Activated naive CD4-positive, alpha-beta T cell treated with anti-CD3 and anti-CD28 coated beads for 36 hours (primary cell): ENCODE data around the gene ZNF792. TPM values are rescaled to one million over a fixed set of nuclear protein-coding genes. Genes with fewer than 3 reads are reported as not detected.
"Not testable (repeated sequence)": the region's sequence is repeated elsewhere in the genome, so short reads cannot be mapped to it uniquely, and the experiment has no call there.

Experiments
- CTCF ChIA-PET: fragments of 350-600 bp; sonication (Branson Sonifier 250); formaldehyde crosslinking; loops from one replicate; lab custom pipeline; 2021; ENCODE audit warnings: antibody characterized with exemption; lab: Charles Lee
- DNase-seq: peaks from one replicate; pipeline ENCODE4 v3.0.0-alpha.2; 2020
- H3K27ac Mint-ChIP-seq: one replicate; pipeline ENCODE4 v1.8.0; 2021; ENCODE audit warnings: mild to moderate bottlenecking, mixed read lengths
- H3K27me3 Mint-ChIP-seq: one replicate; pipeline ENCODE4 v1.8.0; 2021; ENCODE audit warnings: low read depth, mixed read lengths
- H3K36me3 Mint-ChIP-seq: one replicate; pipeline ENCODE4 v1.8.0; 2021; ENCODE audit warnings: low read depth, mixed read lengths
- H3K4me1 Mint-ChIP-seq: one replicate; pipeline ENCODE4 v1.8.0; 2021; ENCODE audit warnings: low read depth, mixed read lengths
- H3K4me3 Mint-ChIP-seq: one replicate; pipeline ENCODE4 v1.8.0; 2021; ENCODE audit warnings: mild to moderate bottlenecking, moderate library complexity, mixed read lengths
- H3K9me3 Mint-ChIP-seq: one replicate; pipeline ENCODE4 v1.8.0; 2021; ENCODE audit warnings: mixed read lengths
- intact Hi-C: fragments of 100-400 bp; cut with micrococcal nuclease; formaldehyde crosslinking; loops from one replicate; pipeline ENCODE4 v1.15.1; 2023
- total RNA-seq, 2 experiments: library from RNA; stranded (reverse); gene quantifications; one replicate each; pipeline ENCODE4 v1.2.3, GENCODE V29; 2021

The ZNF792 gene
- total RNA-seq, 2 experiments from 2014 or later: 3.1 to 3.5 TPM

DNA sequence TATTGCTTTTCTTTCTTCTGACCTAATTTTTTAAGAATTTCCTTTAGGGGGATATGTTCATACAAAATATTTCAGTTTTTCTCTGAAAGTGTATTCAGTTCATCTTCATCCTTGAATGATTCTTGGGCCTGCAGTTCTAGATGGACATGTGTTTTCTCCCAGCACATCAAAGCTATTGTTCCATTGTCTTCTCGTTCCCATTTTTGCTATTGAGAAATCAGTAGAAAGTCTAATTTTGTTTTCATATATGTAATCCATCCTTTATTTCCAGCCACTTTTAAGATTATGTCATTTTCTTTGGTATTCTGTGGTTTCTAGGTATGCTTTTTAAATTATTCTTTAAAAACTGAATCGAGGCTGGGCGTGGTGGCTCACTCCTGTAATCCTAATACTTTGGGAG is 20.3 kb upstream of the ZNF792 start:
- CTCF ChIA-PET: interaction anchor here (1.0 to 2.7 kb wide), 2 partner anchors 11 to 28 kb away, joined by 5 to 17 read pairs; no protein-coding TSS in a partner anchor
- no peaks in the 10 kb centered on the region for H3K27me3 Mint-ChIP-seq

DNA sequence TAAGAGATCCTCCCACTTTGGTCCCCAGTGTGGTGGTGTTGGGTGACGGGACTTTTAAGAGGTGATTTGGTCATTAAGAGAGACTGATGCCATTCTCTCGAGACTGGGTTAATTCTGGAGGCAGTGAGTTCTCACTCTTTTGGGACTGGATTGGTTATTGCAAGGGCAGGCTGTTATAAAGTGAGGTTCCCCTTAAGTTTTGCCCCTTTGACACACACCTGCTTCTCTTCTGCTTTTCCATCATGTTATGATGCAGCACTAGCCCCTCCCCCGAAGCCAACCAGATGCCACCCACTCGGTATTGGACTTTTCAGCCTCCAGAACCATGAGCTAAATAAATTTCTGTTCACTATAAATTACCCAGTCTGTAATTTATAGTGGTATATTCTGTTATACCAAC is 19.8 kb upstream of the ZNF792 start:
- no peak for DNase-seq
- Mint-ChIP-seq H3K36me3 (no peaks in the 10 kb centered on the region), H3K4me3 (no peak overlapping the region), H3K27ac (no peak overlapping the region), H3K9me3 (no peaks in the 10 kb centered on the region), H3K4me1 (peaks cover 18% of the 10 kb centered on the region), H3K27me3 (no peaks in the 10 kb centered on the region)
- intact Hi-C loops: loop anchor here (2.0 kb wide), 1 partner anchor 15 kb away; no protein-coding TSS in a partner anchor
- CTCF ChIA-PET: interaction anchor here (0.7 to 1.0 kb wide), 2 partner anchors 29 to 158 kb away, joined by 4 to 5 read pairs; no protein-coding TSS in a partner anchor

More for the DNA sequence above, 20.3 kb upstream of the ZNF792 start:
- no peak for DNase-seq
- H3K4me1 Mint-ChIP-seq: peaks cover 23% of the 10 kb centered on the region
- no peaks in the 10 kb centered on the region for H3K36me3 Mint-ChIP-seq
- H3K27ac Mint-ChIP-seq: no peak overlapping the region
- no peaks in the 10 kb centered on the region for H3K9me3 Mint-ChIP-seq
- intact Hi-C loops: loop anchor here (2.0 kb wide), 1 partner anchor 15 kb away; no protein-coding TSS in a partner anchor
- no peak overlapping the region for H3K4me3 Mint-ChIP-seq

GRCh38 chr19:34982275-34982674 is 18.2 kb upstream of the ZNF792 start:
- Mint-ChIP-seq H3K4me1 (peaks cover 11% of the 10 kb centered on the region), H3K4me3 (no peak overlapping the region), H3K27me3 (no peaks in the 10 kb centered on the region), H3K9me3 (no peaks in the 10 kb centered on the region), H3K27ac (no peak overlapping the region), H3K36me3 (no peaks in the 10 kb centered on the region)
- CTCF ChIA-PET: interaction anchor here (1.0 to 1.7 kb wide), 2 partner anchors 10 to 31 kb away, joined by 4 read pairs; no protein-coding TSS in a partner anchor
- DNase-seq: no peak
- intact Hi-C loops: no loop called here

DNA sequence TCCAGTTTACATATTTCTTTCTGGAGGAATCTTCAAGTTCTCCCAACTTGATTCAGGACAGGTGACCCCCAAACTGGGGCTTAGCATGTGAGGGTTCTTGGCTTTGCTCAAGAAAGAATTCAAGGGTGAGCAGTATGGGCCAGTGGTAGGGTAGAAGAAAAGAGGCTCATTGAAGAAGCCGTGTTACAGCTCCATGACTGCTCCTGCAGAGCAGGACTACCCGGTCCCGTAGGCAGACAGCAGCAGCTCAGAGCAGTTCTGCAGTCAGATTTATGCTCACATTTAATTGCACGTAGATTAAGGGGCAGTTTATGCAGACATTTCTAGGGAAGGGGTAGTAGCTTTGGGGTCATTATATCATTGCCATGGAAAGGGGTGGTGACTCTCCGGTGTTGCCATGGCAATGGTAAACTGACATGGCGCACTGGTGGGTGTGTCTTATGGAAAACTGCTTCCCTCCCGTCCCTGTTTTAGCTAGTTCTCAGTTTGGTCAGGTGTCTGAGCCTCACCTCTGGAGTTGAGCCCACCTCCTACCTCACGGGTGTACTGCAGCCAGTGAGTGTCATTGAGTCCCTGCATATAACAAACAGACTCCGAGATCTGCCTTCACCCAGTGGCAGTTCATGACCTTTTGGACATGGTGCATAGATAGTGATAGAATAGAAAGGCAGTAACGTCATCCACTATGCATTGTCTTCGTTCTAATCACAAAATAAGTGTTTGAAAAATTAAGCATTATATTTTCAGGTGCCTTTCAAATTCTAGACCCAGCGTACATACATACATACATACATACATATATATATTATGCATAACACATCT is 16.0 kb upstream of the ZNF792 start:
- Mint-ChIP-seq H3K27me3 (no peaks in the 10 kb centered on the region), H3K27ac (no peak overlapping the region), H3K4me3 (no peak overlapping the region), H3K36me3 (no peaks in the 10 kb centered on the region), H3K4me1 (peaks cover 6% of the 10 kb centered on the region), H3K9me3 (peaks cover 9% of the 10 kb centered on the region)
- DNase-seq: no peak
- intact Hi-C loops: no loop called here
- CTCF ChIA-PET: interaction anchor here (0.6 to 1.6 kb wide), 2 partner anchors 32 to 33 kb away, joined by 3 to 4 read pairs; no protein-coding TSS in a partner anchor

DNA sequence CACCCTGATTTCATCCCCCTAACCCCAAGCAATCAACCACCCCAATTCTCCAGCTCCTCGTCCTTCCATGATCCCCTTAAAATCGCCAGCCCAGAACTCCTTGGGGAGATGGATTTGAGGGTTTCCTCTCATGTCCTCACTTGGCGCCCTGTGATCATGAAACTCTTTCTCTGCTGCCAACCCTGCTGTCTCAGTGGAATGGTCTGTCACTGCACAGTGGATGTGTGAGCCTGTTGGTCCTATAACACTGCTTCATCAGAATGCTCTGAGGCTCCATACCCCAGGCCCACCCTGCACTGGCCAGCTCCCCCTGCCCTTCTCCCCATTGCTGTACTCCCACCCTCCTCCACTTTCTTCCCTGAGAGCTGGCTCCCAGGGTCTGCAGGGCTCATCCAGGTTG is 12.6 kb upstream of the ZNF792 start:
- Mint-ChIP-seq H3K36me3 (no peaks in the 10 kb centered on the region), H3K4me1 (peaks cover 24% of the 10 kb centered on the region), H3K27me3 (no peaks in the 10 kb centered on the region), H3K9me3 (peaks cover 9% of the 10 kb centered on the region), H3K4me3 (no peak overlapping the region), H3K27ac (no peak overlapping the region)
- CTCF ChIA-PET: interaction anchor here (1.2 kb wide), 1 partner anchor 36 kb away, joined by 3 read pairs; no protein-coding TSS in a partner anchor
- no peak for DNase-seq
- intact Hi-C loops: no loop called here

DNA sequence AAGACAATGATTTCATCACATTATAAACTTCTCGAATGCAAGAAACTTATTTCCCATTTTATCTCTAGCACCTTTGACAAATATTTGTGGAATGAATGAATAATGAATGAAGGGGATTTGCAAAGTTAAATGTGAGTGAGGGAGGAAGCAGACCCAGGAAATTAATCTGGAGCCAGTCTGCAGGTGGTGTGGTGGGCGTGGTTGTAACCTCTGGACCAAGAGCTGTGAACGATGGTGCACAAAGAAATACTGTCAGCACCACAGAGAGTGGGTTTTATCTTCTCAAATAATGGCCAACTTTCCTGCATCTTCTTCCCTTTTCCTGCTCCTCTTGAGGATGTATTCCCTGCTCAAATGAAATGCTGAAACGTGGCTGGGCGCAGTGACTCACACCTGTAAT is 11.0 kb upstream of the ZNF792 start:
- no peak for DNase-seq
- Mint-ChIP-seq H3K27ac (no peak overlapping the region), H3K4me3 (no peak overlapping the region), H3K9me3 (peaks cover 9% of the 10 kb centered on the region), H3K36me3 (no peaks in the 10 kb centered on the region), H3K27me3 (no peaks in the 10 kb centered on the region), H3K4me1 (peaks cover 24% of the 10 kb centered on the region)
- intact Hi-C loops: no loop called here
- CTCF ChIA-PET: interaction anchor here (2.8 to 9.0 kb wide), 2 partner anchors 28 to 38 kb away, joined by 25 to 110 read pairs; no protein-coding TSS in a partner anchor

- Mint-ChIP-seq H3K4me1 (peaks cover 24% of the 10 kb centered on the region), H3K4me3 (no peak overlapping the region), H3K36me3 (no peaks in the 10 kb centered on the region)
Measured at GRCh38 chr19:34974646-34975045, 10.6 kb upstream of the ZNF792 start.

DNA sequence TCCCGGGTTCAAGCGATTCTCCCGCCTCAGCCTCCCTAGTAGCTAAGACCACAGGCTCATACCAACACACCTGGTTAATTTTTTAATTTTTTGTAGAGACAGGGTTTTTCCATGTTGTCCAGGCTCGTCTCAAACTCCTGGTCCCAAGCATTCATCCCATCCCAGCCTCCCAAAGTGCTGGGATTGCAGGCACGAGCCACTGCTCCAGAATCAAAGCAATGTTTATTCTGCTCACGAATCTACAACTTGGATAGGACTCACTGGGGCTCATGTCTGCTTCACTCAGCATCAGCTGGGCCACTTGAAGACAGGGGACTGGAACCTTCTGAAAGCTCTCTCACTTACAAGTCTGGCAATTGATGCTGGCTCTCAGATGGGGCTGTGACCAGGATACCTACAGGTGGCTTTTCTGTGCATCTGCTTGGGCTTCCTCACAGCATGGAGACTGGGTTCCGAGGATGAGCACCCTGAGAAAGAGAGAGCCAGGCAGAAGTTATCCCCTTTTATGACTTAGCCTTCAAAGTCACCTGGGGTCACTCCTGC is 8.2 kb upstream of the ZNF792 start:
- Mint-ChIP-seq H3K27me3 (no peaks in the 10 kb centered on the region), H3K27ac (no peak overlapping the region), H3K36me3 (peaks cover 7% of the 10 kb centered on the region), H3K4me3 (no peak overlapping the region), H3K9me3 (peaks cover 25% of the 10 kb centered on the region), H3K4me1 (peaks cover 24% of the 10 kb centered on the region)
- CTCF ChIA-PET: interaction anchor here (0.7 to 9.0 kb wide), 17 partner anchors 10 to 153 kb away, joined by 3 to 110 read pairs (median 4); partner anchors contain the start of gene ZNF30
- intact Hi-C loops: loop anchor here (2.0 kb wide), 1 partner anchor 169 kb away; no protein-coding TSS in a partner anchor
- DNase-seq: no peak

More at GRCh38 chr19:34974646-34975045, 10.6 kb upstream of the ZNF792 start:
- CTCF ChIA-PET: interaction anchor here (1.0 to 9.0 kb wide), 4 partner anchors 11 to 47 kb away, joined by 3 to 110 read pairs (median 14); no protein-coding TSS in a partner anchor
- intact Hi-C loops: no loop called here
- Mint-ChIP-seq H3K27ac (no peak overlapping the region), H3K27me3 (no peaks in the 10 kb centered on the region), H3K9me3 (peaks cover 9% of the 10 kb centered on the region)
- no peak for DNase-seq

GRCh38 chr19:34970185-34970780 is 6.3 kb upstream of the ZNF792 start:
- CTCF ChIA-PET: interaction anchor here (1.6 to 9.0 kb wide), 2 partner anchors 43 to 51 kb away, joined by 4 to 110 read pairs; no protein-coding TSS in a partner anchor
- H3K36me3 Mint-ChIP-seq, H3K4me3 Mint-ChIP-seq, intact Hi-C loops, H3K27ac Mint-ChIP-seq, H3K27me3 Mint-ChIP-seq, DNase-seq: not testable (repeated sequence)
- H3K9me3 Mint-ChIP-seq: peaks cover 28% of the 10 kb centered on the region
- H3K4me1 Mint-ChIP-seq: peaks cover 22% of the 10 kb centered on the region

DNA sequence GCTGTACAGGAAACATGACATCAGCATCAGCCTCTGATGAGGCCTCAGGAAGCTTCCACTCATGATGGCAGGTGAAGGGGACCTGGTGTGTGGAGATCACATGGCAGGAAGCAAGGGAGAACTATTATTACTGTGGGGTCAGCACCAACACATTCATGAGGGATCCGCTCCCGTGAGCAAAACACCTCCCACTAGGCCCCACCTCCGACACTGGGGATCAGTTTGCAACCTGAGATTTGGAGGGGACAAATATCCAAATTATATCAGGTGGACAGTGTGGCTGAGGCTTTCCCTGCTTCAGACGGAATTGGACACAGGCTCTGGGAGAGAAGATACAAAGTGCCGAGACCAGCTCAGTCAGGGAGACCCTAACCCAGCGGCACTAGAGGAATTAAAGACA is 5.7 kb upstream of the ZNF792 start:
- Mint-ChIP-seq H3K27ac (no peak overlapping the region), H3K9me3 (peaks cover 28% of the 10 kb centered on the region), H3K36me3 (peaks cover 7% of the 10 kb centered on the region), H3K27me3 (no peaks in the 10 kb centered on the region), H3K4me1 (peaks cover 16% of the 10 kb centered on the region), H3K4me3 (no peak overlapping the region)
- intact Hi-C loops: loop anchor here (10.0 kb wide), 1 partner anchor 195 kb away; the partner anchor contains the start of gene ZNF599
- CTCF ChIA-PET: interaction anchor here (0.9 to 9.0 kb wide), 2 partner anchors 20 to 44 kb away, joined by 4 to 110 read pairs; no protein-coding TSS in a partner anchor
- no peak for DNase-seq

DNA sequence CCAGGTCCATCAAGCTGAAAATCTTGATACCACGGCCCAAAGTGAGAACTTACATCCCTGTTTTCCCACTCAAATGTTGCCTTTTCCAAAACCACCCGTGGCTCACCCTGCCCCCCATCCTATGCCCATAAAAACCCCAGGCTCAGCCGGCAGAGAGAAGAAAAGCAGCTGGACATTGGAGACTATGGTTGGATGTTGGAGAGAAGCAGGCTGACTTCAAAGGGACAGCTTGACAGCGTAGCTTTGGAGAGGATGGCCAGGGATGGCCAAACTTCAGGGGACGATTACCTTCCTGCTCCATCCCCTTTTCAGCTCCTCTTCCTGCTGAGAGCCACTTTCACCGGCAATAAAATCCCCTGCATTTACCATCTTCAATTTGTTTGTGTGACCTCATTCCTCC is 3.5 kb upstream of the ZNF792 start:
- H3K27ac Mint-ChIP-seq: no peak overlapping the region
- CTCF ChIA-PET: interaction anchor here (0.9 to 9.0 kb wide), 4 partner anchors 15 to 123 kb away, joined by 3 to 110 read pairs (median 3); no protein-coding TSS in a partner anchor

More for the DNA sequence above, 3.5 kb upstream of the ZNF792 start:
- intact Hi-C loops: loop anchor here (10.0 kb wide), 1 partner anchor 193 kb away; the partner anchor contains the start of gene ZNF599
- Mint-ChIP-seq H3K4me3 (no peak overlapping the region), H3K36me3 (peaks cover 15% of the 10 kb centered on the region), H3K27me3 (no peaks in the 10 kb centered on the region), H3K4me1 (peaks cover 9% of the 10 kb centered on the region), H3K9me3 (peaks cover 29% of the 10 kb centered on the region)
- DNase-seq: no peak
